IMR-90 (cell line): Measurements from ENCODE around the gene PDXDC1.

Experiments used
- BHLHE40 ChIP-seq: fragments of 150-350 bp; IDR thresholded peaks from 2 replicates; pipeline ENCODE4 v1.6.1; 2016; ENCODE audit warnings: mild to moderate bottlenecking, low read depth, low read length
- CTCF ChIP-seq: conservative IDR thresholded peaks from 2 replicates; pipeline ENCODE4 v1.5.1; 2012; ENCODE audit warnings: mild to moderate bottlenecking, low read depth, low read length, improper control_type of control experiment
- ELK1 ChIP-seq: fragments of 150-350 bp; IDR thresholded peaks from 2 replicates; pipeline ENCODE4 v1.6.1; 2016; ENCODE audit warnings: low read depth, mild to moderate bottlenecking, low read length, moderate library complexity, borderline replicate concordance
- MAZ ChIP-seq: IDR thresholded peaks from 2 replicates; pipeline ENCODE4 v1.6.1; 2012; ENCODE audit warnings: low read depth, mild to moderate bottlenecking, low read length, improper control_type of control experiment, moderate library complexity, borderline replicate concordance
- MXI1 ChIP-seq: IDR thresholded peaks from 2 replicates; pipeline ENCODE4 v1.6.1; 2012; ENCODE audit warnings: low read depth, mild to moderate bottlenecking, low read length, moderate library complexity, borderline replicate concordance
- POLR2A ChIP-seq: IDR thresholded peaks from 2 replicates; pipeline ENCODE4 v1.6.1; 2012; ENCODE audit warnings: mild to moderate bottlenecking, low read depth, low read length
- RAD21 ChIP-seq: IDR thresholded peaks from 2 replicates; pipeline ENCODE4 v1.6.1; 2012; ENCODE audit warnings: low read length, improper control_type of control experiment

GRCh38 chr16:15043344-15043743 lies 68.5 kb downstream of the PDXDC1 start:
- no peak for TF ChIP-seq MXI1
- TF ChIP-seq POLR2A: no peak
- TF ChIP-seq CTCF: no peak
- TF ChIP-seq RAD21: no peak
- no peak for TF ChIP-seq ELK1
- TF ChIP-seq MAZ: no peak
- TF ChIP-seq BHLHE40: no peak
